ENCODE results near the gene ADAMTS17.

Gene ADAMTS17

DNA sequence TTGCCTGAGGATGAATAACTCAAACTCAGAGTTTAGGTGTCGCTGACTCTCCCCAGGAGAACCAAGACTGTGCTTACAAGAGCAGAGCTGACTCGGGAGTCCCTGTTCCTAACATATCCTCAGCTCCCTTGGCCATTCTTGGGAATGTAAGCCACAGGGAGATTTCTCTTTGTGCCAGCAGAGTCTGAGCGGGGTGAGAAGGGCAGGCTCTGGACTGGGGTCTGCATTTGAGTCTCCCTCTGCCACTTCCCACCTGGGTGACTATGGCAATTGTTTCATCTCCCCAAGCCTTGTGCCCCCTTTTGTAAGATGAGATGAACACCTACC is 126.0 kb downstream of the ADAMTS17 start:
- no peak for DNase-seq

DNA sequence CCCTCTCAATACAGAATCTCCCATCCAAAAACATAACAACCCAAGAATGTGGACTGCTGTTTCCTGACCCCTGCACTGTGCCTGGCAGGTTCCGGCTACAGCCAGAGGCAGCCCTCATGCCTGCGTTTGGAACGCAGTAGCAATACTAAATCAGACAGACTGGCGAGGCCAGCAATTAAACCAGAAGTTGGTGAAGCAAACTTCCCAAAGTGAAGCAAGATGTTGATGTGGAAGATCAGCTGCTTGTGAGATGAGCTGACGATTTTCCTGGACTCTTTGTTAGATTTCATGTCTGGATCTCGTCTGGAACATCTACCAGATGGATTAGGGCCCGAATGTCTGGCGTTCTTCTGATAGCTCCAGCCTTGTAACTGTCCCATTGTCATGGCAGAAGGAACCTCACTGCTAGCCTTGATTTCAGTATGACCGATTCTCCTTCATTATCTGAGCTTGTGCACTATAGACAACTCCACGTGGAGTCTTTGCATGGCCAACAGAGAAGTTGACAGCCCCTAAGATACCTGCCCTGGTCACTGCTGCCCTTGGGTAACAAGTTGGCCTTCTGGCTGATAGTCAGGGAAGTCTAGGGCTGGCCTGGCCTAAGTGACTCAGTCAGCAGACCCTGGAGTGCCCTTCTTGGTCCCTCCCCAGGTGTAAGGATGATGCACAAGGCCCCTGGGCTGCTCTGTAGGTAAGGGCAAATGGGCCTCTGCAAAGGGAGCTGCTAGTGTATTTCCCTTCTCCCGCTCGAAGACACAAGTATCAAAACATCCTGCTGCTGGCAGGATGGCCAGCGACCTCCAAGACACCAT is 126.5 kb downstream of the ADAMTS17 start:
- no peak for DNase-seq

DNA sequence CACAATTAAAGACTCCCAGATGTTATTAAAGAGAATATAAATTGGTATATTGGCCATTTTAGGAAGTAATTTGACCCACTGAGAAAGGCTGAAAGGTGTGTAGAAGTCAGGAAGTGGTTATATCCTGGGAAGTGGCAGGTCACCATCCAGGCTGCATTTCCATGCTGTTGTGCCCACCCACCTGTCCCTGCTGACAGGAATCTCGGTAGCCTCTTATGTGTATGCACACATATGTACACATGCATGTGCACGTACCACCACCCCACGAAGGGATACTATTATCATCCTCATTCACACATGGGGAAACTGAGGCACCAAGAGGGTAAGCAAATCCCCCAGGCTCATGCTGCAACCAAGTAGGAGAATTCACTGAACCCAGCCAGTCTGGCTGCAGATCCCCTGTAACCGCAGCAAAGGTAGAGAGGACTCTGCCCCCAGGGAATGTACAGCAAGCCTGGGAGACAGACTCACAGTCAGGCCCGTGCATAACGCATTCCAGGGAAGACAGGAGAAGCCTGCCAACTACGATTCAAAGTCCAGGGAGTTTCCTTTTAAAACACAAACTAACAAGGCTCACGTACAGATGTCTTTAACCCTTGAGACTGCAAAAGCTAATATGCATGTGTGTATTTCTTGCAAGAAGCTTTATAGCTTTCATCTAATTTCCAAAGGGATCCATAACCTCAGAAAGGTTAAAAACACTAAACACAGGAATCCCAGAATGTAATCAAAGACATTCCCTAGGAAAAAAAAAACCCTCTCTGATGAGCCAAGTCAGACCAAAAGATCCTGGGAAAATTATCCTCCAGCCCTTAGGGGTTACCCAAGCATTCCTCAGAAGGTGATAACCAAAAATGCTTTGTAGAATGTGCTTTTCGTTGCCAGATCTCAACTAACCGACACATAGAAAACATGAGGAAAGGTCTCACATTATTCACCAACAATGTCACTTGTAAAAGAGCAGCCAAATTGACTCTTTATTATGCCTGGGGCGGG is 129.6 kb downstream of the ADAMTS17 start:
- DNase-seq: no peak

DNA sequence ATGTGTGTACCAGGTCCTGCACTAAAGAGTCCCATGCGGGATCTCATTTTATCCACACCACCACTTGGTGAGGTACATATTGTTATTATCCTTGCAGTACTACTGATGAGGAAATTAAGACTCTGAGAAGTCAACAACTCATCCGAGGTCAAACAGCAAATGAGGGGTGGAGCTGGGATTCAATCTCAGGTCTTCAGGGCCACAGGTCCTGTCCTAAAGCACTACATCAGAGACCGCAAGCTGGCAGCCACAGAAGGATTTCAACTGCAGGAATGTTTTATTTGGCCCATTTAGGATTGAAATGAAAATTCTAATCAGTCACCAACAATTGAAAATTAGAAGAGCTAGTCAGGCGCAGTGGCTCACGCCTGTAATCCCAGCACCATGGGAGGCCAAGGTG is 131.4 kb downstream of the ADAMTS17 start:
- DNase-seq: no peak

DNA sequence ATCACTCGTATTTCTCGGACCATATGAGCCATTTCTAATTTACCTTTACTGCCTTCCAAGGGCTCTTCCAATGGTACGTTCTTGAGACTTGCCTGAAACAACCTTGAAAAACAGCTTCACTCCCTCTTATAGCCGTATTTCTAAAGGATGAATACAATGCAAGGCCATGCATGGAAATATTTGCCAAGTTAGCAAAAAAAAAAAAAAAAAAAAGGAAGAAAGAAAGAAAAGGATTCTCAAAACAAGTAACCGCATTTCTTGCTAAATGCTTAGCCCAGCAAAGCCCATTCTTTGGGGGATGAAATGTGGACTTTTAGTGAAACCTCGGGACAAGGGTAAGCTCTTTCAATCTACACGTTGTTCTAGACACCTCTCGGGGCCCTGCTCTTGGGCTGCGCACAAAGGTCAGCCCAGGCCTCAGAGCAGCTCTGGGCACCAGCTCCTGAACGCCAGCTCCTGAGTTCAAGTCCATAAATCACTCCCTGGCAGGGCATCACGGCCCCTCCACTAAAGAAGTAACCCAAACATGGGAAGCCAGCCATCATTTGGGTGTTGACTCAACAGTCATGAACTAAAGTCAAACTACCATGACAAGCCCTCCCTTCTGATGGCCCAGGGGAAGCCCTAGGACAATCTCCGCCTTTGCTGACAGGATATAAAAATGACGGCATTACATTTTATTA is 132.7 kb downstream of the ADAMTS17 start:
- DNase-seq: no peak

DNA sequence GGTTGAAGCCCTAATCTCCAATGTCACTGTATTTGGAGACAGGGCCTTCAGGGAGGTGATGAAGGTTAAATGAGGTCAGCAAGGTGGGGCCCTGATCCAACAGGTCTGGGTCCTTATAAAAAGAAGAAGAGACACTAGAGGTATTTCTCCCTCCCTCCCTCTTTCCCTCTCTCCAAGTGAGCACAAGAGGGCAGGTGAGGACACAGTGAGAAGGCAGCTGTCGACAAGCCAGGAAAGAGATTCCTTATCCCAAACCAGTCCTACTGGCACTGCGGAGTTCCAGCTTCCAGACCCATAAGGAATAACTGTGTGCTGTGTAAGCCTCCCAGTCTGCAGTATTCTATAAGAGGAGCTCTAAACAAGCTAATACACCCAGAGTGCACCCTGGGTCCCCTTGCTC is 134.7 kb downstream of the ADAMTS17 start:
- no peak for DNase-seq

DNA sequence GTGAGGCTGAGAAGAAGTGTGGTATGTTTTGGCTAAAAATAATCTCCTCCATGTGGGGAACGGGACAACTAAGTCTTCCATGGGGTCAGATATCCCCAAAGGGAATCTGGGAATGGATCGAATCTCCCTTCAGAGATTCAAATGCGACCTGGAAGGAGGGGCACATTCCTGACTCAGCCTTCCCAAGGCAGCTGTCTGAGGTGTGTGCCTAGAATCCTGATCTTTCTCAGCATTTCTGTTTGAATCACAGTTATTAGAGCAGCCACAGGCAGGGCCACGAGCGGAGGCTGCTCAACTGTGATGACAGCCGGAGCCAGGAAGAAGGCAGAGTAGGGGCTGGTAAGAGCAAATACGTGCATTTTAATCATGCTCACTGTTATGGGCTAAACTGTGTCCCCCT is 135.1 kb downstream of the ADAMTS17 start:
- DNase-seq: no peak

DNA sequence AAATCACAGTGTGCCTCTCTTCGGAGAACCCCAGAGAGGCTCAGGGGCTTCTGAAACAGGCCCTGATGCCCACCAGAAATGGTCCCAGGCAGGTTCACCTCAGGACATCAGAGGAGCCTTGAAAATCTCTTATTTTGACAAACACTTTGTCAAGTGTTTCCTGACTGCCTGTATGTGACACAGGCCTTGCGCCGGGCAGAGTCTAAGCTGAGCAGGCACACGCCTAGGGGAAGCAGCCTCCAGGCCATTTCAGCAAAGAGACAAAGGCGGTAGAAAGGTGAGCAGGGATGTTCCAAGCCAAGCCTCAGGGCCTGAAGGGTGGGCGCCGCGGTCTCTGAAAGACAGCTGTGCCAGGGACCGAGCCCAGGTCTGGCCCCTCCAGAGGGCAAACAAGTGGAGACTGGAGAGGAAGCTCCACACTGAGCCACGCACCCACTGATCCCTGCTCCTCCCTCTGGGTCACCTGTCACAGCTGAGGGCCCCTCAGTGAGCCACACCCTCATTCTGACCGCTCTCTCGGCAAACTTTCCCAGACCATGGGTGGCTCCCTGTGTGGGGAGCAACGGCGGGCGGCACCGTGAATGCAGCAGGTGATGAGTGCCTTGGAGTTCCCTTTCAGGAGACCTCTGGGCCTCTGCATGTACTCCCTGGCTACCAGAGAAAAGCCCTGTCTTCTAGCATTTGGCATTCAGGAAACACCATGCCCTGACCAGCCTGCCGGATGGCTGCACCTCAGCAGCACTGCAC is 136.1 kb downstream of the ADAMTS17 start:
- no peak for DNase-seq

DNA sequence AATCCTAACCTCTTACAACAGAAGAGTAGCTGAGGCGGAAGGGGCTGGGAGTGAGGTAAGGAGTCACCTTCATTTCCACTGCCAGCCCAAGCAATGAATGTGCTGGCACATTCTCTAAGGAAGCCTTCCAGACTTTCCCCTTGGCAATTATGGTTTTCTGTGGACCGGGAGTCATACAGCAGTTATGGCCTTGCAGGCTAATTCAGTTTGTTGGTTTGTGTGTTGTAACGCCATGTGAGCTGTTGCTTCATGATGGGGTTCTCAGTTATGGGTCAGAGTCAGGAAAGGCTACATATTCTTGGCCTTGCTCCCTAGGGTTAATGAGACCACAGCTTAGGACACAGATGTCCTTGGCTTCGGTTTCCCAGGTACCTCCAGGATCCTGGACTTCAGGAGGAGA is 137.0 kb downstream of the ADAMTS17 start:
- no peak for DNase-seq

DNA sequence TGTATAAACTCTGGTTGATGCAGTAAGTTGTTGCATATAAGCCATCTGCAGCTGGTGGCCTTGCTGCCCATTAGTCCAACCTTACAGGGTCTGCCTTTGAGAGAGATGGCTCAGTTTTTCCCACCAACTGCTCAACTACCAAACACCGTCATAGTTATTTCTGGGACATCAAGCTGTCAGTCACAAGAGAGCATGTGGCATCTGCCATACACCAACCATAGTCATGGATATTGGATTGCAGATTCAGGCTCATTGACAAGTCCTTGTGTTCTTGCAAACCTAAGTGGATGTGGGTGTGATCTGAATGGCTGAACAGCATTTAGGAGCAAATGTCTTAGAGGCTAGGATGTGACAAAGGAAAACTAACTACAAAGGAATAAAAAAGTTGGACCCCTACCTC is 137.6 kb downstream of the ADAMTS17 start:
- no peak for DNase-seq

DNA sequence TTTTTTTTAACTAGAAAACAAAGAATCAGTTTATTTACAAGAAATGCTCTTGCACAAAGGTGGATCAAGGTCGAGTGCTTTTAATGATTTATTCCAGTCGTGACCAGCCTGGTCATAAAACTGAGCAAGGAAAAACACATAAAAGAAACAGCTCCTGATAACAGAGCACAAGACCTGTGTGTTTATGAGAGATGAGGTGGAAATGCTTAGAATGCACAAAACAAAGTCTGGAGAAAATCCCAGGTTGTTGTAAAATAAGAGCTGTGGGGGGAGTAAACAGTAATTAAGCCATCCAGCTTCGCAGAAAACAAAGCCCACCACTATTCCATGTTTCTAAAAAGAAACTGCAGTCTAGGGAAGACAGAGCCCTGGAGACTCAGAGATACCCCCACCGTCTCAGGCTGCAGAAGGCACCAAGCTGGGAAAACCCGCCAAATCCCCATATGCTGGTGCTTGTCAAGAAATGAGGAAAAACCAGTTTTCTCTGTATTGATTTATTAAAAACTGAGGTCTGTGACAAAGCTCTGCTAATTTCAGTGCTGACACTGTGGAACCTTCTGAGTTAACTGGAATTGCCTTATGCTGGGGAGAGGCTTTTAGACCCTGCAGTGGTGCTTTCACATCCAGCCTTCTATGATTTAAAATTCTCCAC is 139.3 kb downstream of the ADAMTS17 start:
- DNase-seq: no peak

DNA sequence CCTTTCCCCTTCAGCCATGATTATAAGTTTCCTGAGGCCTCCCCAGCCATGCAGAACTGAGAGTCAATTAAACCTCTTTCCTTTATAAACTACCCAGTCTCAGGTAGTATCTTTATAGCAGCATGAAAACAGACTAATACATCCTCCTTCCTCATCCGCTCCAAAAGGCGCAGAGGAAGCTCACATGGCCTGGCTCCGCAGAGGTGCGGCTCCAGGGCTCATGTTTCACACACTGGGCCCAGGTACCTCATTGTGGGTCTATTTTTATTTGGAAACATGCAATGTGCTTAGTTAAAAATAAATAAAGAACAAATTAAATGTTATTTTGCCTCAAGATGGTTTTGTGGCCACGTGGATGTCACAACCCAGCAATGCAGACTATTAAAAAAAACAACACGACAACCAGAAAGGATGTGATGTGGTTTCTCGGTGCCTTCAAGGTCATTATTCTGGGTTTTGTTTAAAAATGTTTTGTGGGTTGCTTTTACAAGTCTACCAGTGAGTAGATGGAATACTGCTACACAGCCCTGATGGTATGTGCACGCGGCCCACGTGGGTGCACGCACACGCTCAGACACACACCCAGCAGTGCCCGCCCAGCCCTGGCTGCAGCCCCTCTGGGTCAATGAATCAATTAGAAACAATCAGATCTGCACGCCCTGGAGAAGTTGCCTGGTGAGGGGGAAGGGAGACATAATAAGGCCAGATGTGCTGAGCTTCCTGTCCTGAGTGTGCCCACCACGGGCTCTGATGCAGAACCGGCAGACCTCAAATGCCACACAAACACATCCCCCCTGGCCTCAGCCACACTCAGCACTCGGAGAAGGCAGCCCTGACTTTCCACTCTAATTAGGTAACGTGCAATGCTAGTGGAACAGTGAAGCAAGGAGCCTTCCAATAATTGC is 140.1 kb downstream of the ADAMTS17 start:
- no peak for DNase-seq

DNA sequence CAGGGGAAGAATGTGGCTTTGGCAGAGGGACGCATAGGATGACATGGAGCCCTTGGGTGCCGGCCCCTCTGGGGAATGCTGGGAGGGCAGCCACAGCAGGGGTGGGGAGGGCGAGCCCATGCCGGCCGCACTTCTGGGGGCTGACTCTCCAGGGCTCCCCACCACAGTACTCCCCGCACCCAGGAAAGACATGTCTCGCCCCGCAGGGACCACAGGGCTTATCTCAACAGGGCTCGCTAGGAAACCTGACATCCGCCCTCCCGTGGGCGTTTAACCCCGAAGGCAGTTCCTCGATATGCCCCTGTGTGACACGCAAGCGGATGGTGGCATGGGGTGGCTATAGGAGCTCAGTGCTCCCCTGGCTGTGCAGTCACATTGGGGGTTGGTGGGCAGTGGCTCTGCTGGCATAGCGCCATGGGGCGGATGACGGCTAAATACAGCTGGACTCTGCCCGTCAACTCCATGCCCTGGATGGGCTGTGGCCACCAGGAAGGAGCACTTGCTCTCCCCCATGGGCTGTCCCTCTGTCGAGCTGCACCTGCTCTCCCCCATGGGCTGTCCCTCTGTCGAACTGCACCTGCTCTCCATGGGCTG is 141.4 kb downstream of the ADAMTS17 start:
- DNase-seq: no peak

DNA sequence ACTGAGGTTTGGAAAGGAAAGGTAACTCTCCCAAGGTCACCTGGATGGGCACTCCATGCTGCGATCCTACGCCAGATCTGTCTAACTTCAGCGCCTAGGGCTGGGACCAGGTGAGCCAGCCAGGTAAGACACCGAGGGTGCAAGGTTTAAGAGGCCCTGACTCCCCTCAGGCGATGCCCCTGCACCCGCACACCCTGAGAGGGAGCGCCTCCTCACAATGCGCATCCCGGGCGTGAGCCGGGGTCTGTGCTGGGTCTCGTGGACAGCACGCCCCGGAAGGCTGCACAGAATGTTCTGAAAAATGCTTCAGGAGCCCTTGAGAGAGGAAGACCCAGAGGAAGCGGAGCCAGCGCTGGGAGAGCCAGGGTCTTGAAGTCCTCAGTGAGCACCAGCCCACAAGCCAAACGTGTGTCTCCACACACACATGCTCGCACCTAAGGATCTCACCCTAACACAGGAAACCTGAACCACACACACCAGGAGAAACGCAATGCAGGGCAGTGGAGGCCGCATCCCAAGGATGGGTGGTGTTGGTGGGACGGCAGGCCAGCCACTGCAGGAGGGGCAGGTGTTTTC is 142.0 kb downstream of the ADAMTS17 start:
- DNase-seq: no peak

DNA sequence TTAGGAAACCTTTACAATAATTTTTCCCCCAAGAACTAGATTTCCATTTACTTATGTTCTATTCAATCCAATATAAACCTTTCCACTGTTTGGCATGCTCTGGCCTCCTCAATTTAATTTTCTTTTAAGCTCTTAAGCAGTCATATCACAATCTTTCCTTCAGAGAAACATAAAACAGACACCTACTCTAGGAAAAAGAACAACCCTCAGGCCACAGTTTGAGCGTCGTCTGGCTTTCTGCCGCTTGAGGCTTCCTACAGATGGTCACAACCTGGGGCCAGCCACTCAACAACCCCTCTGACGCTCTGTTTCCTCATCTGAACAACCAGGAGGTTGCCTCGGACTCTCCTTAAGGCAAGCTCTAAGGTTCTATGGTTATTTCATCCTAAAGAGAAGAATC is 143.3 kb downstream of the ADAMTS17 start:
- no peak for DNase-seq

DNA sequence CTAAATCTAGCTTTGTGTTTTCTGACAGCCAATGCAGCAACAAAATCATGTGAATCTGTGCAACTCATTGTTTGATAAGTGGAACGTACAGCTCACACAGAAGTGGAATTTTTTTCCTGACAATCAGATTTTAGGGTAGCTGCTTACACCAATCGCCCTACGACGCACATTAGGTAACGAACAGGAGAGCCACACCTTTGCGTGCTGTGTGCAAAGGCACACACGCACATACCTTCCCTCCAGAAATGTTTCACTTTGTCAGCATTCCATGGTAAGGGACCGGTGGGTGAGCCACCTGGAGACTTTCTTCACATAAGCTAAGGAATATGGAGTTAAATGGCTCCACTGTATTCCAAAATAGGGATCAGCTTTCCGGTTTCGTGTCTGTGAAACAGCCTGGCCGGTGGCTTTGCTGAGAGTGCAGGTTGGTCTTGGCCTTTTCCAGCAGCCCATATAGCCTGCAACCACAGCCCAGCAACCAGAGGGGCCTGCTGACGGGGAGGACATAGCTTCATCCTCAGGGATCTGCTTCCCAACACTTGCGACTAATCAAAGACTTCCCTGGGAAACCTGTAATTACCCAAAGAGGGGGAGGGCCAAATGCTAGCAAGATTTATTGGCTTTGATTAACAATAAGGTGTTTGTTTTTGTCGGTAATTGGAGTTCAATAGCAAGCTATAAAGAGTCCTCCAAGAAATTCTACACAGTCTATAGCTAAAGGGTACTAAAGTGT is 145.3 kb downstream of the ADAMTS17 start:
- no peak for DNase-seq

DNA sequence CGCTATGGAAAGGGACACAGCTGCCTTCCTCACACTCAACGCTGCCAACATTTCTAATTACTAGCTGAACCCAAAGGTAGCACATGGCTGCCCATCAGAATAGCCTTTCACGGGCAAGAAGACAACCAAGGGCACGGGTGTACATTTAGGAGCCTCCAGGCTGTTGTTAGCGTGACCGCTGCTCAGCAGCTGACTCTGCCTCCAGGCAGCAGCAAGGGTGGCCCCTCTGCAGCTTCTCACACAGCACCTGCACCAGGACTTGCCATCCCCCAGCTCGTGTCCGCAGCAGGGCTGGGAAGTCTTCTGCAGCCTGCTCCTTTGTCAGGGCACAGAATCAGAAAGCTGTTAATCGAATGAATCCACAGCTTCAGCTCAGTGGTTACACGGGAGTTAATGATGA is 146.8 kb downstream of the ADAMTS17 start:
- no peak for DNase-seq

DNA sequence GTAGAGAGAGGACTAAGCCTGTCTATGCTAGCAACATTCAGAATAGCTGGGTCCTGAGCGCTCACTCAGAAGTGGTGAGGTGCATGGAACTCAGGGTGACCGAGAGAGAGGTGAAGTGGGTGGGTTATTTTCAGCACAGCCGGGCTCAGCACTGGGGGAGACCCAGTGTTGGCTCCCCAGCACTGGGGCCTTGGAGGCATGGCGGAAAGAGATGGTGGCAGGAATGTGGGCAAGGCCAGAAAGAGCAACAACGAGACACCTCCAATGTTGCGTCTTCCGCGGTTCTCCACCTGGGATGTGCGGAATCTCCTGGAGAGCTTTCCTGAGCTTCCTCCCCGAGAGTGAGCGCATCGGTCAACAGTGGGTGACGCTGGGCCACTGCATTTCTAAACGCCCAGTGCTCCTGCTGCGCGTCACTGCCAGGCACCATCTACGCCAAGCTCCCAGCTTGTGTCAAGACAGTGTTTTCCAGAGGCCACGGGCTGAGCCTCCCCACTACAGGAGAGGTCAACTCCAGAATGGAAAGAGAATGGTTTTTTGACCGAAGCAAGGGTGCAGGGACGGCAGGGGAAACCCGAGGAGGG is 148.4 kb downstream of the ADAMTS17 start:
- DNase-seq: no peak

All from hematopoietic multipotent progenitor cell treated with erythropoietin and hydrocortisone succinate and interleukin-3 and kit ligand, for 6 days (in vitro differentiated cells).